ENCODE data around the gene NSUN7. TPM values are rescaled to one million over a fixed set of nuclear protein-coding genes. Genes with fewer than 3 reads are reported as not detected.

NSUN7 gene
- total and polyA plus RNA-seq, 9 of the 15 experiments (the other 6 are each of a cell fraction or from before 2014, with no cell fraction given): not detected

GRCh38 chr4:40734497-40734896, 15.3 kb upstream of the NSUN7 start:
- Histone ChIP-seq H2AFZ (ENCODE audit: low read depth, low read length) (no peak overlapping the region), H3K79me2 (ENCODE audit: control insufficient read depth, insufficient read depth, low read length) (no peaks in the 10 kb centered on the region), H4K20me1 (replicated peaks; ENCODE audit: control insufficient read depth, insufficient read depth, low read length) (no peaks in the 10 kb centered on the region), H3K9me3 (replicated peaks; ENCODE audit: control insufficient read depth, insufficient read depth, low read depth, low read length) (no peaks in the 10 kb centered on the region), H3K27me3 (ENCODE audit: control insufficient read depth in 2 of 2, insufficient read depth in 2 of 2, low read length in 2 of 2) (peaks cover 3 to 4% of the 10 kb centered on the region in 2 experiments; a peak in 4 of 5 replicates), H3K9me1 (ENCODE audit: control insufficient read depth, insufficient read depth, low read length) (no peaks in the 10 kb centered on the region), H3K4me3 (no peak overlapping the region), H3K4me2 (ENCODE audit: insufficient read depth, low read length) (no peak overlapping the region), H3K27ac (ENCODE audit: extremely low read depth, low read depth, low read length) (no peak overlapping the region), H3K9ac (ENCODE audit: insufficient read depth in 1 of 2, low read depth in 2 of 2, low read length in 2 of 2) (no peak overlapping the region), H3K4me1 (replicated peaks in 1 of 2; ENCODE audit: control insufficient read depth in 2 of 2, insufficient read depth in 2 of 2, low read length in 2 of 2) (no peaks in the 10 kb centered on the region), H3K36me3 (ENCODE audit: control insufficient read depth, insufficient read depth, low read length) (no peaks in the 10 kb centered on the region)
- 4% methylated on average over 5 of the region's 5 CpGs for WGBS (ENCODE audit: insufficient coverage, low coverage, missing lambda C conversion rate)
- ChIA-PET POLR2A (interaction anchor here (0.5 kb wide), 1 partner anchor 1190 kb away, joined by 3 read pairs; no protein-coding TSS in a partner anchor), CTCF (ENCODE audit: low intra/inter-chr PET ratio) (no interaction called here)
- no peak for TF ChIP-seq SFPQ (IDR thresholded peaks at IDR 0.05; ENCODE audit: low read depth, low read length)
- no peak for TF ChIP-seq ZNF146 (CRISPR knock-in tag; IDR thresholded peaks at IDR 0.05; ENCODE audit: unreplicated experiment)
- TF ChIP-seq ZNF436 (CRISPR knock-in tag; IDR thresholded peaks at IDR 0.05): no peak
- TF ChIP-seq NCOA1 (IDR thresholded peaks at IDR 0.05; ENCODE audit: low read depth): no peak
- no peak for TF ChIP-seq CGGBP1 (CRISPR knock-in tag; IDR thresholded peaks at IDR 0.05)
- no peak for TF ChIP-seq KLF16 (IDR thresholded peaks at IDR 0.05)
- no peak for TF ChIP-seq POLR2H (tag; IDR thresholded peaks at IDR 0.05; ENCODE audit: low read depth)
- no peak for TF ChIP-seq MAFG (tag; conservative IDR thresholded peaks at IDR 0.05)
- no peak for TF ChIP-seq ZNF316 (IDR thresholded peaks at IDR 0.05)
- TF ChIP-seq CEBPB (tag; IDR thresholded peaks at IDR 0.05): no peak
- TF ChIP-seq HMGXB4 (CRISPR knock-in tag; IDR thresholded peaks at IDR 0.05): no peak
- no peak for TF ChIP-seq NFE2L1 (tag; IDR thresholded peaks at IDR 0.05; ENCODE audit: borderline replicate concordance, low read depth)
- no peak for TF ChIP-seq RFX5 (IDR thresholded peaks at IDR 0.05; ENCODE audit: low read depth, low read length)
- no peak for DNase-seq (ENCODE audit: extremely low read depth in 1 of 4, low spot score in 3 of 4)
- in situ Hi-C loops (cut with MboI): loop anchor here (10.0 kb wide), 1 partner anchor 170 kb away; no protein-coding TSS in a partner anchor
- no peak for ATAC-seq
- intact Hi-C loops (cut with micrococcal nuclease): no loop called here
- BruUV-seq (replicated peaks): no TSS peak
- no peak for FAIRE-seq

Measured in K562 (cell line).